ENCODE data around the gene B3GNT5. TPM values are rescaled to one million over a fixed set of nuclear protein-coding genes. Genes with fewer than 3 reads are reported as not detected.

B3GNT5 gene
- total and polyA plus RNA-seq, 2 experiments from 2014 or later: 4.9 to 6.4 TPM

DNA sequence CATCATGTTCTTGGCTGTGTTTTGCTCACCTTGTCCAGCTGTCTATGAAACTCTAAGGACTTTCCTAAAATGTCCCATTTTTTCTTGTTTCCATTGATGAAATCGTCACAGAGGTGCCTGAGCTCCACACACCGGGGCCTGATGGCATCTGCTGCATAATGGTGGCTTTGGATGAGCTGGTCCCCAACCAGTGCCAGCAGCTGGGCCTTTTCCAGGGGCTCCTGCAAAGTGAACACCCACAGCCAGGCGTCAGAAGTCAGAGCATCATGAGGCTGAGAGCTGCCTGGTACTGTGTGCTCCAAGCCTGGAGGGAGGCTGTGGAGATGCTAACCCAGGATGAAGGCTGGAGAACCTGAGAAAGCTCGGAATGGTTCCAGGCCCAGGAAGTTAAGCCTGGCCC, 46.9 kb downstream of the B3GNT5 start:
- Mint-ChIP-seq H3K27ac (no peak overlapping the region), H3K4me1 (peaks cover 16% of the 10 kb centered on the region), H3K4me3 (no peak overlapping the region), H3K9me3 (no peaks in the 10 kb centered on the region), H3K27me3 (ENCODE audit: insufficient read depth, low read depth, poor library complexity) (peaks cover 10% of the 10 kb centered on the region), H3K36me3 (ENCODE audit: low read depth) (peaks cover 16% of the 10 kb centered on the region)
- Histone ChIP-seq H3K9me2 (ENCODE audit: insufficient read depth) (no peaks in the 10 kb centered on the region), H3K4me1 (ENCODE audit: insufficient read depth) (peaks cover 15% of the 10 kb centered on the region), H3K79me2 (replicated peaks; ENCODE audit: insufficient read depth) (no peaks in the 10 kb centered on the region; the same call in 1 of the 2 replicates), H3K27ac (ENCODE audit: low read depth) (no peak overlapping the region), H3F3A (replicated peaks; ENCODE audit: low read depth) (no peaks in the 10 kb centered on the region), H3K4me3 (no peak overlapping the region), H3K27me3 (ENCODE audit: insufficient read depth) (no peaks in the 10 kb centered on the region), H3K36me3 (ENCODE audit: insufficient read depth) (peaks cover 5% of the 10 kb centered on the region; the same call in 1 of the 2 replicates), H4K20me1 (replicated peaks; ENCODE audit: insufficient read depth) (no peaks in the 10 kb centered on the region), H2AFZ (no peak overlapping the region), H3K4me2 (no peak overlapping the region)
- DNase-seq (ENCODE audit: low spot score): no peak
- ATAC-seq: no peak
- no peak for TF ChIP-seq POLR2AphosphoS5 (IDR thresholded peaks at IDR 0.05; ENCODE audit: low read depth)
- no peak for TF ChIP-seq NANOG (IDR thresholded peaks at IDR 0.05; ENCODE audit: borderline replicate concordance)
- TF ChIP-seq ZNF114 (CRISPR knock-in tag; IDR thresholded peaks at IDR 0.05): no peak
- TF ChIP-seq, protein P1, sequence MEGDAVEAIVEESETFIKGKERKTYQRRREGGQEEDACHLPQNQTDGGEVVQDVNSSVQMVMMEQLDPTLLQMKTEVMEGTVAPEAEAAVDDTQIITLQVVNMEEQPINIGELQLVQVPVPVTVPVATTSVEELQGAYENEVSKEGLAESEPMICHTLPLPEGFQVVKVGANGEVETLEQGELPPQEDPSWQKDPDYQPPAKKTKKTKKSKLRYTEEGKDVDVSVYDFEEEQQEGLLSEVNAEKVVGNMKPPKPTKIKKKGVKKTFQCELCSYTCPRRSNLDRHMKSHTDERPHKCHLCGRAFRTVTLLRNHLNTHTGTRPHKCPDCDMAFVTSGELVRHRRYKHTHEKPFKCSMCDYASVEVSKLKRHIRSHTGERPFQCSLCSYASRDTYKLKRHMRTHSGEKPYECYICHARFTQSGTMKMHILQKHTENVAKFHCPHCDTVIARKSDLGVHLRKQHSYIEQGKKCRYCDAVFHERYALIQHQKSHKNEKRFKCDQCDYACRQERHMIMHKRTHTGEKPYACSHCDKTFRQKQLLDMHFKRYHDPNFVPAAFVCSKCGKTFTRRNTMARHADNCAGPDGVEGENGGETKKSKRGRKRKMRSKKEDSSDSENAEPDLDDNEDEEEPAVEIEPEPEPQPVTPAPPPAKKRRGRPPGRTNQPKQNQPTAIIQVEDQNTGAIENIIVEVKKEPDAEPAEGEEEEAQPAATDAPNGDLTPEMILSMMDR (conservative IDR thresholded peaks at IDR 0.05; ENCODE audit: low read depth in 2 of 2): no peak
- TF ChIP-seq EZH2 (IDR thresholded peaks at IDR 0.05; ENCODE audit: low read depth, unreplicated experiment): no peak
- TF ChIP-seq STAT1 (IDR thresholded peaks at IDR 0.05; ENCODE audit: unreplicated experiment): no peak
- TF ChIP-seq, protein P2, sequence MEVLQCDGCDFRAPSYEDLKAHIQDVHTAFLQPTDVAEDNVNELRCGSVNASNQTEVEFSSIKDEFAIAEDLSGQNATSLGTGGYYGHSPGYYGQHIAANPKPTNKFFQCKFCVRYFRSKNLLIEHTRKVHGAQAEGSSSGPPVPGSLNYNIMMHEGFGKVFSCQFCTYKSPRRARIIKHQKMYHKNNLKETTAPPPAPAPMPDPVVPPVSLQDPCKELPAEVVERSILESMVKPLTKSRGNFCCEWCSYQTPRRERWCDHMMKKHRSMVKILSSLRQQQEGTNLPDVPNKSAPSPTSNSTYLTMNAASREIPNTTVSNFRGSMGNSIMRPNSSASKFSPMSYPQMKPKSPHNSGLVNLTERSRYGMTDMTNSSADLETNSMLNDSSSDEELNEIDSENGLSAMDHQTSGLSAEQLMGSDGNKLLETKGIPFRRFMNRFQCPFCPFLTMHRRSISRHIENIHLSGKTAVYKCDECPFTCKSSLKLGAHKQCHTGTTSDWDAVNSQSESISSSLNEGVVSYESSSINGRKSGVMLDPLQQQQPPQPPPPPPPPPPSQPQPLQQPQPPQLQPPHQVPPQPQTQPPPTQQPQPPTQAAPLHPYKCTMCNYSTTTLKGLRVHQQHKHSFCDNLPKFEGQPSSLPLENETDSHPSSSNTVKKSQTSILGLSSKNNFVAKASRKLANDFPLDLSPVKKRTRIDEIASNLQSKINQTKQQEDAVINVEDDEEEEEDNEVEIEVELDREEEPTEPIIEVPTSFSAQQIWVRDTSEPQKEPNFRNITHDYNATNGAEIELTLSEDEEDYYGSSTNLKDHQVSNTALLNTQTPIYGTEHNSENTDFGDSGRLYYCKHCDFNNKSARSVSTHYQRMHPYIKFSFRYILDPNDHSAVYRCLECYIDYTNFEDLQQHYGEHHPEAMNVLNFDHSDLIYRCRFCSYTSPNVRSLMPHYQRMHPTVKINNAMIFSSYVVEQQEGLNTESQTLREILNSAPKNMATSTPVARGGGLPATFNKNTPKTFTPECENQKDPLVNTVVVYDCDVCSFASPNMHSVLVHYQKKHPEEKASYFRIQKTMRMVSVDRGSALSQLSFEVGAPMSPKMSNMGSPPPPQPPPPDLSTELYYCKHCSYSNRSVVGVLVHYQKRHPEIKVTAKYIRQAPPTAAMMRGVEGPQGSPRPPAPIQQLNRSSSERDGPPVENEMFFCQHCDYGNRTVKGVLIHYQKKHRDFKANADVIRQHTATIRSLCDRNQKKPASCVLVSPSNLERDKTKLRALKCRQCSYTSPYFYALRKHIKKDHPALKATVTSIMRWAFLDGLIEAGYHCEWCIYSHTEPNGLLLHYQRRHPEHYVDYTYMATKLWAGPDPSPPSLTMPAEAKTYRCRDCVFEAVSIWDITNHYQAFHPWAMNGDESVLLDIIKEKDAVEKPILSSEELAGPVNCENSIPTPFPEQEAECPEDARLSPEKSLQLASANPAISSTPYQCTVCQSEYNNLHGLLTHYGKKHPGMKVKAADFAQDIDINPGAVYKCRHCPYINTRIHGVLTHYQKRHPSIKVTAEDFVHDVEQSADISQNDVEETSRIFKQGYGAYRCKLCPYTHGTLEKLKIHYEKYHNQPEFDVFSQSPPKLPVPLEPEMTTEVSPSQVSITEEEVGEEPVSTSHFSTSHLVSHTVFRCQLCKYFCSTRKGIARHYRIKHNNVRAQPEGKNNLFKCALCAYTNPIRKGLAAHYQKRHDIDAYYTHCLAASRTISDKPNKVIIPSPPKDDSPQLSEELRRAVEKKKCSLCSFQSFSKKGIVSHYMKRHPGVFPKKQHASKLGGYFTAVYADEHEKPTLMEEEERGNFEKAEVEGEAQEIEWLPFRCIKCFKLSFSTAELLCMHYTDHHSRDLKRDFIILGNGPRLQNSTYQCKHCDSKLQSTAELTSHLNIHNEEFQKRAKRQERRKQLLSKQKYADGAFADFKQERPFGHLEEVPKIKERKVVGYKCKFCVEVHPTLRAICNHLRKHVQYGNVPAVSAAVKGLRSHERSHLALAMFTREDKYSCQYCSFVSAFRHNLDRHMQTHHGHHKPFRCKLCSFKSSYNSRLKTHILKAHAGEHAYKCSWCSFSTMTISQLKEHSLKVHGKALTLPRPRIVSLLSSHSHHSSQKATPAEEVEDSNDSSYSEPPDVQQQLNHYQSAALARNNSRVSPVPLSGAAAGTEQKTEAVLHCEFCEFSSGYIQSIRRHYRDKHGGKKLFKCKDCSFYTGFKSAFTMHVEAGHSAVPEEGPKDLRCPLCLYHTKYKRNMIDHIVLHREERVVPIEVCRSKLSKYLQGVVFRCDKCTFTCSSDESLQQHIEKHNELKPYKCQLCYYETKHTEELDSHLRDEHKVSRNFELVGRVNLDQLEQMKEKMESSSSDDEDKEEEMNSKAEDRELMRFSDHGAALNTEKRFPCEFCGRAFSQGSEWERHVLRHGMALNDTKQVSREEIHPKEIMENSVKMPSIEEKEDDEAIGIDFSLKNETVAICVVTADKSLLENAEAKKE (CRISPR knock-in tag; IDR thresholded peaks at IDR 0.05): no peak
- TF ChIP-seq, protein P3, sequence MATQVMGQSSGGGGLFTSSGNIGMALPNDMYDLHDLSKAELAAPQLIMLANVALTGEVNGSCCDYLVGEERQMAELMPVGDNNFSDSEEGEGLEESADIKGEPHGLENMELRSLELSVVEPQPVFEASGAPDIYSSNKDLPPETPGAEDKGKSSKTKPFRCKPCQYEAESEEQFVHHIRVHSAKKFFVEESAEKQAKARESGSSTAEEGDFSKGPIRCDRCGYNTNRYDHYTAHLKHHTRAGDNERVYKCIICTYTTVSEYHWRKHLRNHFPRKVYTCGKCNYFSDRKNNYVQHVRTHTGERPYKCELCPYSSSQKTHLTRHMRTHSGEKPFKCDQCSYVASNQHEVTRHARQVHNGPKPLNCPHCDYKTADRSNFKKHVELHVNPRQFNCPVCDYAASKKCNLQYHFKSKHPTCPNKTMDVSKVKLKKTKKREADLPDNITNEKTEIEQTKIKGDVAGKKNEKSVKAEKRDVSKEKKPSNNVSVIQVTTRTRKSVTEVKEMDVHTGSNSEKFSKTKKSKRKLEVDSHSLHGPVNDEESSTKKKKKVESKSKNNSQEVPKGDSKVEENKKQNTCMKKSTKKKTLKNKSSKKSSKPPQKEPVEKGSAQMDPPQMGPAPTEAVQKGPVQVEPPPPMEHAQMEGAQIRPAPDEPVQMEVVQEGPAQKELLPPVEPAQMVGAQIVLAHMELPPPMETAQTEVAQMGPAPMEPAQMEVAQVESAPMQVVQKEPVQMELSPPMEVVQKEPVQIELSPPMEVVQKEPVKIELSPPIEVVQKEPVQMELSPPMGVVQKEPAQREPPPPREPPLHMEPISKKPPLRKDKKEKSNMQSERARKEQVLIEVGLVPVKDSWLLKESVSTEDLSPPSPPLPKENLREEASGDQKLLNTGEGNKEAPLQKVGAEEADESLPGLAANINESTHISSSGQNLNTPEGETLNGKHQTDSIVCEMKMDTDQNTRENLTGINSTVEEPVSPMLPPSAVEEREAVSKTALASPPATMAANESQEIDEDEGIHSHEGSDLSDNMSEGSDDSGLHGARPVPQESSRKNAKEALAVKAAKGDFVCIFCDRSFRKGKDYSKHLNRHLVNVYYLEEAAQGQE (IDR thresholded peaks at IDR 0.05; ENCODE audit: unreplicated experiment): no peak
- TF ChIP-seq JUNB (IDR thresholded peaks at IDR 0.05; ENCODE audit: unreplicated experiment): no peak
- TF ChIP-seq ZNF331 (CRISPR knock-in tag; IDR thresholded peaks at IDR 0.05; ENCODE audit: low read depth): no peak
- no peak for TF ChIP-seq EZH2phosphoT487 (IDR thresholded peaks at IDR 0.05; ENCODE audit: unreplicated experiment)
- TF ChIP-seq CREB1 (CRISPR knock-in tag; IDR thresholded peaks at IDR 0.05; ENCODE audit: low read depth): no peak
